Measurements from ENCODE around the gene KIAA1217.

The KIAA1217 gene

DNA sequence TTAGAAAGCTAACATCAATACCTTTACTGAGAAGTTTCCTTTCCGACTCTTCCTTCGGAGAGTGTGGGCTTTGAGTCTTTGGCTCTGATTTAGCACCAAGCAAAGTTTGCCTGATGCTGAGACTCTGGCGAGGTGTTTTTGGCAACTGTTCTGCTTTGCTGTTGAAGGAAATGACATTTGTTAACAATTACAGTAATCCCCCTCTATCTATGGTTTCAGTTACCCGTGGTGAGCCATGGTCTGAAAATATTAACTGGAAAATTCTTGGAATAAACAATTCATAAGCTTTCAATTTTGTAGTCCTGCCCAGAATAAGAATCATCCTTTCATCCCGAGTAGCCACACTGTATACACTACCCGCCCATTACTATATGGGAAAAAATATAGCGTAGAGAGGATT lies 388.5 kb downstream of the KIAA1217 start:
- no peak overlapping the region for H3K27ac ChIP-seq
- TF ChIP-seq, protein P1, sequence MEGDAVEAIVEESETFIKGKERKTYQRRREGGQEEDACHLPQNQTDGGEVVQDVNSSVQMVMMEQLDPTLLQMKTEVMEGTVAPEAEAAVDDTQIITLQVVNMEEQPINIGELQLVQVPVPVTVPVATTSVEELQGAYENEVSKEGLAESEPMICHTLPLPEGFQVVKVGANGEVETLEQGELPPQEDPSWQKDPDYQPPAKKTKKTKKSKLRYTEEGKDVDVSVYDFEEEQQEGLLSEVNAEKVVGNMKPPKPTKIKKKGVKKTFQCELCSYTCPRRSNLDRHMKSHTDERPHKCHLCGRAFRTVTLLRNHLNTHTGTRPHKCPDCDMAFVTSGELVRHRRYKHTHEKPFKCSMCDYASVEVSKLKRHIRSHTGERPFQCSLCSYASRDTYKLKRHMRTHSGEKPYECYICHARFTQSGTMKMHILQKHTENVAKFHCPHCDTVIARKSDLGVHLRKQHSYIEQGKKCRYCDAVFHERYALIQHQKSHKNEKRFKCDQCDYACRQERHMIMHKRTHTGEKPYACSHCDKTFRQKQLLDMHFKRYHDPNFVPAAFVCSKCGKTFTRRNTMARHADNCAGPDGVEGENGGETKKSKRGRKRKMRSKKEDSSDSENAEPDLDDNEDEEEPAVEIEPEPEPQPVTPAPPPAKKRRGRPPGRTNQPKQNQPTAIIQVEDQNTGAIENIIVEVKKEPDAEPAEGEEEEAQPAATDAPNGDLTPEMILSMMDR (conservative IDR thresholded peaks at IDR 0.05) = no peak
- no peak for TF ChIP-seq ZFX (IDR thresholded peaks at IDR 0.05)
